BJ (cell line): ENCODE data around the gene CCDC63. TPM values are rescaled to one million over a fixed set of nuclear protein-coding genes. Genes with fewer than 3 reads are reported as not detected.

Experiments
- CTCF ChIA-PET: fragments of 350-600 bp; formaldehyde crosslinking; extraction: SDS; loops from one replicate; lab custom pipeline; 2021; ENCODE audit warnings: antibody characterized with exemption, inconsistent platforms; lab: Yijun Ruan, JAX
- POLR2A ChIA-PET: fragments of 300-600 bp; sonication (Branson Sonifier 250); formaldehyde crosslinking; extraction: SDS; loops from one replicate; lab custom pipeline; 2021; ENCODE audit warnings: antibody characterized with exemption; lab: Charles Lee
- DNase-seq: peaks from one replicate; pipeline ENCODE4 v3.0.0-alpha.2; 2011; ENCODE audit warnings: low read depth
- H3K27me3 ChIP-seq: 2 replicates; pipeline ENCODE4 v1.6.0; 2011; ENCODE audit warnings: low read length; ENCODE audit not compliant: control insufficient read depth, insufficient read depth
- H3K36me3 ChIP-seq: 2 replicates; pipeline ENCODE4 v1.5.1; 2011; ENCODE audit warnings: low read length; ENCODE audit not compliant: control insufficient read depth, insufficient read depth
- H3K4me3 ChIP-seq: 2 replicates; pipeline ENCODE4 v1.5.1; 2011; ENCODE audit warnings: low read depth, mild to moderate bottlenecking, control low read depth, low read length
- CTCF ChIP-seq: IDR thresholded peaks from 2 replicates; pipeline ENCODE4 v1.5.1; 2011; ENCODE audit warnings: low read depth, mild to moderate bottlenecking, control low read depth, inconsistent platforms, low read length, moderate library complexity; ENCODE audit not compliant: insufficient read depth
- polyA plus RNA-seq: library from polyadenylated mRNA; depleted of rRNA; stranded (reverse); fragments of >200 nt; gene quantifications from 2 replicates; pipeline ENCODE4 v1.2.3, GENCODE V29; 2011

The CCDC63 gene
- polyA plus RNA-seq, 1 experiment = not detected

GRCh38 chr12:110937104-110937641 lies 90.4 kb downstream of the CCDC63 start:
- POLR2A ChIA-PET = no interaction called here

GRCh38 chr12:110940296-110940695 lies 93.5 kb downstream of the CCDC63 start:
- no peak for DNase-seq
- H3K36me3 ChIP-seq = no peaks in the 10 kb centered on the region
- POLR2A ChIA-PET = no interaction called here
- no peak for TF ChIP-seq CTCF
- peaks cover 5% of the 10 kb centered on the region for H3K27me3 ChIP-seq
- H3K4me3 ChIP-seq = no peak overlapping the region
- CTCF ChIA-PET = interaction anchor here (1.2 to 1.6 kb wide), 2 partner anchors 359 to 373 kb away, joined by 3 to 4 read pairs; no protein-coding TSS in a partner anchor

More at GRCh38 chr12:110937104-110937641, 90.4 kb downstream of the CCDC63 start:
- no peaks in the 10 kb centered on the region for H3K36me3 ChIP-seq
- CTCF ChIA-PET = interaction anchor here (0.6 to 1.6 kb wide), 10 partner anchors 9 to 1387 kb away, joined by 3 to 6 read pairs (median 3); no protein-coding TSS in a partner anchor
- H3K4me3 ChIP-seq = no peak overlapping the region
- DNase-seq = no peak
- TF ChIP-seq CTCF = peak; percentile 93
- H3K27me3 ChIP-seq = peaks cover 5% of the 10 kb centered on the region

GRCh38 chr12:110940933-110941332 lies 94.1 kb downstream of the CCDC63 start:
- Histone ChIP-seq H3K27me3 (peaks cover 5% of the 10 kb centered on the region), H3K4me3 (no peak overlapping the region), H3K36me3 (no peaks in the 10 kb centered on the region)
- TF ChIP-seq CTCF = no peak
- ChIA-PET CTCF (interaction anchor here (1.6 kb wide), 1 partner anchor 372 kb away, joined by 4 read pairs; no protein-coding TSS in a partner anchor), POLR2A (no interaction called here)
- DNase-seq = no peak

- Histone ChIP-seq H3K27me3 (peaks cover 2% of the 10 kb centered on the region; the same call in 1 of the 2 replicates), H3K4me3 (no peak overlapping the region), H3K36me3 (no peaks in the 10 kb centered on the region)
- no peak for TF ChIP-seq CTCF
- no peak for DNase-seq
- POLR2A ChIA-PET = no interaction called here
- CTCF ChIA-PET = interaction anchor here (1.6 kb wide), 1 partner anchor 371 kb away, joined by 4 read pairs; no protein-coding TSS in a partner anchor
These were observed 94.6 kb downstream of the CCDC63 start for GRCh38 chr12:110941391-110941790.

- H3K27me3 ChIP-seq = no peaks in the 10 kb centered on the region
- CTCF ChIA-PET = interaction anchor here (0.7 kb wide), 1 partner anchor 49 kb away, joined by 3 read pairs; no protein-coding TSS in a partner anchor
- TF ChIP-seq CTCF = no peak
- POLR2A ChIA-PET = no interaction called here
- no peak overlapping the region for H3K4me3 ChIP-seq
- H3K36me3 ChIP-seq = no peaks in the 10 kb centered on the region
- no peak for DNase-seq
These were observed 96.6 kb downstream of the CCDC63 start for GRCh38 chr12:110943373-110943772.
